Measurements from ENCODE around the gene SLC38A2.

GRCh38 chr12:46364300-46364696, 8.3 kb downstream of the SLC38A2 start:
- no peak for TF ChIP-seq CTCF (IDR thresholded peaks at IDR 0.05)
- no peak for TF ChIP-seq EP300 (IDR thresholded peaks at IDR 0.05)
- TF ChIP-seq POLR2A (IDR thresholded peaks at IDR 0.05), result no peak

Measured in tibial nerve (tissue), 4 donors.